Measurements from ENCODE around the gene SORL1.

SORL1 gene

DNA sequence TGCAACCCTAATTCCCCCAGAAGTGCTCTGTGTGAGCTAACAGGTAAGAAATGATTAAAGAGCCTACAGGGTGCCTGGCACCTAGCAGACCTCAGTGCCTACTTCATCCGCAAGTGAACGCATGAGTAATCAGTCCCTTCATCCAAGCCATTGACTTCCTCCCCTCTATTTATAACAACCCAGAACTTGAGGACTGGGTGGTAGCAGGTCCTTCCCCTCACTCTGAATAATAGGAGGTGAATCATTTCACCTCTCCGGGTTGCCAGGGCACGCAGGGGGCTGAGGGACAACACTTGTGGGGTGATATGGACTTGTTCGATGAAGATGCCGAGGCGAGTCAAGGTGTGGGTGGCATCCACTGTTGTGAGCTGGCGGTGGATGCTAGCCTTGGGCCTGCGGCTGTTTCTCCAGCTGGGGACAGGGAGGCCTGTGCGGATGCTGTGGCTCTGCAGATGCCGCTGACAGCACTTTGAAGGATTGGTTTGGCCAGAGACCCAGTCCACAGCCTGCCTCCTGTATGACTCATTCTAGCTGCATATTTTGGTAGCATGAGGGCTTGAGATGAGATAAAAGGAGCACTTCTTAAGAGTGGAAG, 12.3 kb downstream of the SORL1 start:
- WGBS, 2 experiments (ENCODE audit: insufficient coverage in 2 of 2) = 58 to 66% methylated on average over 3 to 10 of the region's 11 CpGs
- Histone ChIP-seq H3K27ac (ENCODE audit: low read depth, low read length, severe bottlenecking) (peak overlapping the region; percentile 85), H3K9me3 (ENCODE audit: control insufficient read depth, low read length) (no peaks in the 10 kb centered on the region), H3K4me3 (ENCODE audit: extremely low read depth, insufficient read depth, low read length, poor library complexity, severe bottlenecking) (no peak overlapping the region), H3K4me1 (ENCODE audit: control insufficient read depth, insufficient read depth, low read length, poor library complexity, severe bottlenecking) (peaks cover 51% of the 10 kb centered on the region), H3K36me3 (ENCODE audit: control insufficient read depth, insufficient read depth, low read length) (no peaks in the 10 kb centered on the region)

DNA sequence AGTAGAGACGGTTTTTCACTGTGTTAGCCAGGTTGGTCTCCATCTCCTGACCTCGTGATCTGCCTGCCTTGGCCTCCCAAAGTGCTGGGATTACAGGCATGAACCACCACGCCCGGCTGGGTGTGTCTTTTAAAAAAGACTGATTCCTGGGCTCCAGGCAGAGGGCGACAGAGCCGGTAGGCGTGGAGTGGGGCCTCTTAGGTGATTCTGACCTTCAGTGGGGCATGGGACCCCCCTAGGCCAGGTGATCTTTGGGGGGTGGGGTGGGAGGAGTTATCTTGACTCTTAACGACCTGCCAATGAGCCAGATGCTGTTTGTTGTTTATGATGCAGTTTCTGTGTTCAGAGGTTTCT, 13.6 kb downstream of the SORL1 start:
- Histone ChIP-seq H3K4me3 (ENCODE audit: extremely low read depth, insufficient read depth, low read length, poor library complexity, severe bottlenecking) (no peak overlapping the region), H3K4me1 (ENCODE audit: control insufficient read depth, insufficient read depth, low read length, poor library complexity, severe bottlenecking) (peaks cover 50% of the 10 kb centered on the region), H3K9me3 (ENCODE audit: control insufficient read depth, low read length) (no peaks in the 10 kb centered on the region), H3K27ac (ENCODE audit: low read depth, low read length, severe bottlenecking) (peak overlapping the region; percentile 94), H3K36me3 (ENCODE audit: control insufficient read depth, insufficient read depth, low read length) (peaks cover 7% of the 10 kb centered on the region)
- WGBS, 2 experiments (ENCODE audit: insufficient coverage in 2 of 2) = 64 to 84% methylated on average over 7 to 8 of the region's 8 CpGs

DNA sequence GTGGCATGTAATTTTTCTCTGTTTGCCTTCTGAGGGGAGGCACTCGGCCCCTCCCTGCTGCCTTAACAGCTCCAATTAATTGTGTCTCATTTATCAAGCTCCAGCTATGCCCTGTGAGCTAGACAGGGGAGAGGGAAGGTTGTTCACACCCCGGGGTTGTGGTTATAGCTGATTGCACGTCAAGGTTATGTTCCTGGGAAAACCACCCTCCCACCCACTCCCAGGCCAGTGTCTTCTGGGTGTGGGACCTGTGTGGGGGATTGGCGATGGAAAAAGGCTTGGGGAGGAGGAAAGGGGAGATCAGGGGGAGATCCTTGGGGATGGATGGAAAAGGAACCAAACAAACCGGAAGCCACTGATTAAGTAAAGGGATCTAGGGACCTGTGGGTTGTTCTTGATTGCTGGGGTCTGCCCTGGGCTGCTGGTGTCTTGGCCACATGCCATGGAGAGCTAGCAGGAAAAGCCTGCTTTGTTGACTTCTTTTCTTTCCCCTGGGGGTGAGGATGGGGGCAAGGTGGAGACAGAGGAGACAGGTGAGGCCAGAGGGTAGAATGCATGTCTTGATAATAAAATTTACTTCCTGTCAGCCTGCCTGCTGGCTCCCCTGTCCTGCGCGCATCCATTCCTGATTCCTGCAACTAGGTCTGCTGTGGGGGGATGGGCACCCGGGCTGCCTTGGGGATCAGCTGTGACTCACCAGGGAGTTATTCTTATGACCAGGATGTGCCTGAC, 14.1 kb downstream of the SORL1 start:
- WGBS, 2 experiments (ENCODE audit: insufficient coverage in 2 of 2) = 23 to 28% methylated on average over 4 to 5 of the region's 8 CpGs
- Histone ChIP-seq H3K36me3 (ENCODE audit: control insufficient read depth, insufficient read depth, low read length) (peaks cover 12% of the 10 kb centered on the region), H3K4me3 (ENCODE audit: extremely low read depth, insufficient read depth, low read length, poor library complexity, severe bottlenecking) (peak overlapping the region; percentile 5), H3K27ac (ENCODE audit: low read depth, low read length, severe bottlenecking) (peak overlapping the region; percentile 94), H3K4me1 (ENCODE audit: control insufficient read depth, insufficient read depth, low read length, poor library complexity, severe bottlenecking) (peaks cover 50% of the 10 kb centered on the region), H3K9me3 (ENCODE audit: control insufficient read depth, low read length) (no peaks in the 10 kb centered on the region)

DNA sequence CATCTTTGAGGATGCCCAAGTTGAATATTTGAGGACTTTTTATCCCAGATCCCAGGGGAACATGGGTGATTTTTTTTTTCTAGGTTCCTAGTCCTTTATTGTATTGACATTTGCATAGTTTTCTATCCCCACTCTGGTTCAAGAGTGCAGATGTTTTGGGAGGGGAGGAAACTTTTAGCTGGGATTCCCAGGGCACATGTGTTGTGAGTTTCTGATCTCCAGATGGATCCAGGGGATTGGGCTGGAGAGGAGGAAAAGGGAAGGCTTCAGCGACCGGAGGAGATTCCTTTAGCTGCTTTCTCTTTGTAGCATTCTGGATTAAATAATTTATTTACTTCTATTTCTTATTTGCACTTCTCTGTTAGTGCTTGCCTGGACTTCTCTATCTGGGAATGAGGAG, 15.4 kb downstream of the SORL1 start:
- H3K27ac ChIP-seq (ENCODE audit: low read depth, low read length, severe bottlenecking) = peak overlapping the region; percentile 94
- H3K4me3 ChIP-seq (ENCODE audit: extremely low read depth, insufficient read depth, low read length, poor library complexity, severe bottlenecking) = no peak overlapping the region
- WGBS, 2 experiments (ENCODE audit: insufficient coverage in 2 of 2) = no CpG with 5 or more reads among the region's 2 CpGs
- peaks cover 13% of the 10 kb centered on the region for H3K36me3 ChIP-seq (ENCODE audit: control insufficient read depth, insufficient read depth, low read length)
- no peaks in the 10 kb centered on the region for H3K9me3 ChIP-seq (ENCODE audit: control insufficient read depth, low read length)
- H3K4me1 ChIP-seq (ENCODE audit: control insufficient read depth, insufficient read depth, low read length, poor library complexity, severe bottlenecking) = peaks cover 49% of the 10 kb centered on the region

DNA sequence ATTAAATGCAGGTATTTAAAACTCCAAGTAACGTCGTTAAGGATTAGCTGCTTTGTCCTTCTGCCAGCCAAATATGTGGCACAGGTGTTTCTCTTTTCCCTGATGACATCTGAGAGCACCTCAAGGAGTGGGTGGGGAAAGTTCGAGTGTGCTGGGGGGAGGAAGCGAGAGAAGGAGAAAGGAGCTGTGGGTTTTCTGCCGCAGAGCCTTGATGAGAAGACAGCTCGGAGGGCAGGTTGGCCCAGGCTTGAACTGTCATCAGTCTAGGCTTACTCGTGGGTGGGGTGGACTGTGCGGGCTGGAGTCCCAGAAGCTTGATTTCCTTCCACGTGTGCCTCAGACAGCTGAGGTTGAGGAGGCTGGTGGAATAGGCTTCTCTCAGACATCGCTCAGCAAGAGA, 15.9 kb downstream of the SORL1 start:
- Histone ChIP-seq H3K4me1 (ENCODE audit: control insufficient read depth, insufficient read depth, low read length, poor library complexity, severe bottlenecking) (peaks cover 44% of the 10 kb centered on the region), H3K27ac (ENCODE audit: low read depth, low read length, severe bottlenecking) (no peak overlapping the region), H3K9me3 (ENCODE audit: control insufficient read depth, low read length) (no peaks in the 10 kb centered on the region), H3K36me3 (ENCODE audit: control insufficient read depth, insufficient read depth, low read length) (peaks cover 13% of the 10 kb centered on the region), H3K4me3 (ENCODE audit: extremely low read depth, insufficient read depth, low read length, poor library complexity, severe bottlenecking) (no peak overlapping the region)
- WGBS, 2 experiments (ENCODE audit: insufficient coverage in 2 of 2) = 75 to 81% methylated on average over 5 to 10 of the region's 10 CpGs

DNA sequence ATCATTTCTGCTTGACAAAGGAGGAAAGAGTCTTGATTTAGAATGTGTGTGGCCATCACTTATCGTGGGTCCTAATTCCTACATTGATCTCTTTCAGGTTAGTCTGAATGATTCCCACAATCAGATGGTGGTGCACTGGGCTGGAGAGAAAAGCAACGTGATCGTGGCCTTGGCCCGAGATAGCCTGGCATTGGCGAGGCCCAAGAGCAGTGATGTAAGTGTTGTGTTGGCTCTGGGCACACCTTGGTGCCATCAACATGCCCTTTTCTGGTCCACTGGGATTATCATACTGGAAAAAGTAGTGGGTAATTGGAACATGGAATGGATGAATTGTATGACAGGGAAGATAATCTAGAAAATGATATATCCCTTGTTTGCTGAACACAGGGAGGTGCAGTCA, 17.8 kb downstream of the SORL1 start:
- Histone ChIP-seq H3K4me3 (ENCODE audit: extremely low read depth, insufficient read depth, low read length, poor library complexity, severe bottlenecking) (no peak overlapping the region), H3K9me3 (ENCODE audit: control insufficient read depth, low read length) (no peaks in the 10 kb centered on the region), H3K36me3 (ENCODE audit: control insufficient read depth, insufficient read depth, low read length) (peaks cover 13% of the 10 kb centered on the region), H3K4me1 (ENCODE audit: control insufficient read depth, insufficient read depth, low read length, poor library complexity, severe bottlenecking) (peaks cover 32% of the 10 kb centered on the region), H3K27ac (ENCODE audit: low read depth, low read length, severe bottlenecking) (no peak overlapping the region)
- WGBS, 2 experiments (ENCODE audit: insufficient coverage in 2 of 2) = 92 to 100% methylated on average over 2 to 5 of the region's 5 CpGs

DNA sequence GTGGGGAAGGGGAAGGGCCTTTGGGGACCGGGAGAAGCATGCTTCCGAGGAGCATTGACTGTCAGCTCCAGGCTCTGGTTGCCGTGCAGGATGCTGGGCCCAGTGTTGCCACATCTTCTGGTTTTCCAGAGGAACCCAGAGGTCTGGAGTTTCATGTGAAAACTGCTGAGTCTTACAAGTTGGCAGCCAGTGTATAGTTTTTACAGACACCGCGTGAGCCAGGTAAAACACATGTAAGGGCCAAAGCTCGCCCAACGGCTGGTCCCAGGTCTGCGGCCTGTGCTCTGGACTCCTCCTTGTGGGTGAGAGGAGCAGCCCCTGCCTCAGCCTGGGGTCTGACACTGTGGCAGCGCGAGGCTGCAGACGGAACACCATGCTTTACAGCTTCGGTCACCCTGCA, 19.1 kb downstream of the SORL1 start:
- Histone ChIP-seq H3K27ac (ENCODE audit: low read depth, low read length, severe bottlenecking) (no peak overlapping the region), H3K9me3 (ENCODE audit: control insufficient read depth, low read length) (no peaks in the 10 kb centered on the region), H3K4me1 (ENCODE audit: control insufficient read depth, insufficient read depth, low read length, poor library complexity, severe bottlenecking) (peaks cover 24% of the 10 kb centered on the region), H3K4me3 (ENCODE audit: extremely low read depth, insufficient read depth, low read length, poor library complexity, severe bottlenecking) (no peak overlapping the region), H3K36me3 (ENCODE audit: control insufficient read depth, insufficient read depth, low read length) (peaks cover 13% of the 10 kb centered on the region)
- 91 to 92% methylated on average over 8 to 12 of the region's 12 CpGs for WGBS, 2 experiments (ENCODE audit: insufficient coverage in 2 of 2)

DNA sequence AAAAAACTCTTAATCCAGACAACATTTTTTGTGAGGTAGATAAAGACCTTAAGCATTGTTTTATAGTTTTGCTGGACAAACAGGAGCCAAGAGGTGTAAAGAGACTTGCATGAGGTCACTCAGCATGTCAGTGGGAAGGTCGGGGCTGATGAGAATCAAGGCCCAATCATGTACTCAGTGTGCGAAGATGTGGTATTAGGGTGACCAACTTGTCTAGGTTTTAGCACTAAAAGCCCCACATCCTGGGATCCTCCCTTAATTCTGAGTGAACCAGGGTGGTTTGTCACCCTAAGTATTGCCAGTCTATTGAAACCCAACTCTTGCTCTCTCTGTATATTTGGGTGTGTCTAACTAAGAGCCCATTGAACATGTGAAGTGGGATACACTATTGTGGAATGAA, 20.2 kb downstream of the SORL1 start:
- H3K27ac ChIP-seq (ENCODE audit: low read depth, low read length, severe bottlenecking) = no peak overlapping the region
- WGBS, 2 experiments (ENCODE audit: insufficient coverage in 2 of 2) = 93 to 100% methylated on average over 2 of the region's 2 CpGs
- peaks cover 14% of the 10 kb centered on the region for H3K4me1 ChIP-seq (ENCODE audit: control insufficient read depth, insufficient read depth, low read length, poor library complexity, severe bottlenecking)
- peaks cover 13% of the 10 kb centered on the region for H3K36me3 ChIP-seq (ENCODE audit: control insufficient read depth, insufficient read depth, low read length)
- H3K9me3 ChIP-seq (ENCODE audit: control insufficient read depth, low read length) = no peaks in the 10 kb centered on the region
- H3K4me3 ChIP-seq (ENCODE audit: extremely low read depth, insufficient read depth, low read length, poor library complexity, severe bottlenecking) = no peak overlapping the region

DNA sequence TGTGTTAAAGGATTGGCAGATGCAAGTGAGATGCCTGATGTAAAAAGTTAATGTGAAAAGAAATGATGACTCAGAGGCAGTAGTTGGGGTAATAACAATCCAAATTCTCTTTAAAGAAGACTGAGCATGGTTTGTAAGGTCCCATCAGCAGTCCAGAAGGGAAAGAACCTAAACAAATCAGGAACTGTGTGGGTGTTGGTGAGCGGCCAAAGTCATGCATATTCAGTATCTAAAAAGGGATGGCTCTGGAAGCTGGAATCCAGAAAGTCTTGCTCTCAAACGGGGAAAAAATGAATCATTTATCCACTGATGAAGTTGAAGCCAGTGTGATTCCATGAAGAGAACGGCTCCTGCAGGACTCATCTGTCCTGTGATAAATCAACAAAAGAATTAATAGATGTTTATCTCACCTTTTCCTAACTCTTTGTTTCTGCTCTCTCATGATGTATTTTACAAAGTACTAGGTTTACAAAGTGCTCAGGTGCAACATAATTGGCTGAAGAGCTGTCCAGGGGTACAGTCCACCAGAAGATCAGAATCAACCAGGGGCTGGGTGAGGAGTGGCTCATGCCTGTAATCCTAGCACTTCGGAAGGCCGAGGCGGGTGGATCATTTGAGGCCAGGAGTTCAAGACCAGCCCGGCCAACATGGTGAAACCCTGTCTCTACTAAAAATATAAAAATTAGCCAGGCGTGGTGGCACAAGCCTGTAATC, 21.1 kb downstream of the SORL1 start:
- Histone ChIP-seq H3K4me1 (ENCODE audit: control insufficient read depth, insufficient read depth, low read length, poor library complexity, severe bottlenecking) (peaks cover 5% of the 10 kb centered on the region), H3K9me3 (ENCODE audit: control insufficient read depth, low read length) (no peaks in the 10 kb centered on the region), H3K27ac (ENCODE audit: low read depth, low read length, severe bottlenecking) (no peak overlapping the region), H3K36me3 (ENCODE audit: control insufficient read depth, insufficient read depth, low read length) (peaks cover 18% of the 10 kb centered on the region), H3K4me3 (ENCODE audit: extremely low read depth, insufficient read depth, low read length, poor library complexity, severe bottlenecking) (no peak overlapping the region)
- WGBS, 2 experiments (ENCODE audit: insufficient coverage in 2 of 2) = 75 to 90% methylated on average over 4 to 5 of the region's 8 CpGs

DNA sequence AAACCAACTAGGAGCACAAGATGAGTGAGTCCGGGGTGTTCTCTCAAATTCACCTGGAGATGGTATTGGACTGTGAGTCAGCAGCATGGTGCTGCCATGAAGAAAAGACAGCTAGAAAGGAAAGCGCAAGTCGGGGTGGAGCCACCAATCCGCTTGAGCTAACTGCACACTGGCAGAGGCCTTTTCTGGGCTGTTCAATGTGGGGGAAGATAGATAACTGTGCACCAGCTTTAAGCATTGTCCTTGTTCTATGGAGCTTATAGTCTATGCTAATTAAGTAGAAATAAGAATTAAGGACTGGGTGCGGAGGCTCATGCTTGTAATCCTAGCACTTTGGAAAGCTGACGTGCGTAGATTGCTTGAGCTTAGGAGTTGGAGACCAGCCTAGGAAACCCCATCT, 22.6 kb downstream of the SORL1 start:
- Histone ChIP-seq H3K36me3 (ENCODE audit: control insufficient read depth, insufficient read depth, low read length) (peaks cover 25% of the 10 kb centered on the region), H3K4me3 (ENCODE audit: extremely low read depth, insufficient read depth, low read length, poor library complexity, severe bottlenecking) (no peak overlapping the region), H3K4me1 (ENCODE audit: control insufficient read depth, insufficient read depth, low read length, poor library complexity, severe bottlenecking) (peaks cover 15% of the 10 kb centered on the region), H3K9me3 (ENCODE audit: control insufficient read depth, low read length) (no peaks in the 10 kb centered on the region), H3K27ac (ENCODE audit: low read depth, low read length, severe bottlenecking) (no peak overlapping the region)
- 93 to 95% methylated on average over 7 of the region's 7 CpGs for WGBS, 2 experiments (ENCODE audit: insufficient coverage in 2 of 2)

All from mesodermal cell (in vitro differentiated cells).